Renal cortical epithelial cell (primary cell): ENCODE measurements around the gene SMTNL1. TPM values are rescaled to one million over a fixed set of nuclear protein-coding genes. Genes with fewer than 3 reads are reported as not detected.
A peak's percentile ranks its signal among the peaks of the same experiment; 100 is the strongest.

Source experiments
- DNase-seq: peaks from one replicate; pipeline ENCODE4 v3.0.0-alpha.2; 2011; ENCODE audit warnings: low read depth
- total RNA-seq: library from RNA; depleted of rRNA; stranded (reverse); fragments of >200 nt; gene quantifications from 2 replicates; pipeline ENCODE4 v1.2.3, GENCODE V29; 2014

The SMTNL1 gene
- total RNA-seq, result not detected in 2 replicates

DNA sequence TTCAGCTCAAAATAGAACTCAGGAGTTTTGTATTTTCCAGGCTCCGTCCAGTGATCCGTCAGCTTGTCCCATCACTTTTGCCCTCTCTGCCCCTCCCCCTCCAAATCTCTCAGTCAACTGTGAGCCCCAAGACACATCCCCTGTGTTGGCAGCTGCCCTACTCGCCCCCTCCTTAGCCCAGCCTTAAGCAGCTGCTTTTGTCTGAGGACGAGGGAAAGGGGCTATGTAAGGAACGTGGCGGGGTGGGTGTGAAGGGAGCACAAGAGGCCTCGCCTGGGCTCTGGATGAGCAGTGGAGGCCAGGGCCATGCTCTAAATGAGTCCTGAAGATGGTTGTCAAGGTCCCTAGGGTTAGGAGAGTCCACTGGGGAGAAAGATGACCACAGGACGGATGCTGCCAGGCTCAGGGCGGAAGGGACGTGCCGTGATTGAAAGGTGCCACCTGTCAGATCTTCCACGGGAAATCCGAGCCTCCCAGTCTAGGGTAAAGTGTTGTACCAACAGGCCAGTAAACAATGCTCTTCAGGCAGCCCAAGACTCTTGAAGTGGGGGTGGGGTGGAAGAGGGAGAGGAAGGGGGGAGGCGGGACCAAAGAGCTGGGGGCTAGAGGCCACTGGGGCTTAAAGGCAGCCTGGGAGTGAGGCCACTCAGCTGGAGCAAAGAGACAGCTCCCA lies at the start of gene SMTNL1:
Gene SMTNL1 (plus strand): TSS at position 649 of the 673 bp plus-strand sequence. CDS start 5,048 bp downstream, outside the sequence.
- DNase-seq, result no peak

- DNase-seq, result no peak
Measured at GRCh38 chr11:57487920-57488659, 49.3 kb upstream of the SMTNL1 start.

DNA sequence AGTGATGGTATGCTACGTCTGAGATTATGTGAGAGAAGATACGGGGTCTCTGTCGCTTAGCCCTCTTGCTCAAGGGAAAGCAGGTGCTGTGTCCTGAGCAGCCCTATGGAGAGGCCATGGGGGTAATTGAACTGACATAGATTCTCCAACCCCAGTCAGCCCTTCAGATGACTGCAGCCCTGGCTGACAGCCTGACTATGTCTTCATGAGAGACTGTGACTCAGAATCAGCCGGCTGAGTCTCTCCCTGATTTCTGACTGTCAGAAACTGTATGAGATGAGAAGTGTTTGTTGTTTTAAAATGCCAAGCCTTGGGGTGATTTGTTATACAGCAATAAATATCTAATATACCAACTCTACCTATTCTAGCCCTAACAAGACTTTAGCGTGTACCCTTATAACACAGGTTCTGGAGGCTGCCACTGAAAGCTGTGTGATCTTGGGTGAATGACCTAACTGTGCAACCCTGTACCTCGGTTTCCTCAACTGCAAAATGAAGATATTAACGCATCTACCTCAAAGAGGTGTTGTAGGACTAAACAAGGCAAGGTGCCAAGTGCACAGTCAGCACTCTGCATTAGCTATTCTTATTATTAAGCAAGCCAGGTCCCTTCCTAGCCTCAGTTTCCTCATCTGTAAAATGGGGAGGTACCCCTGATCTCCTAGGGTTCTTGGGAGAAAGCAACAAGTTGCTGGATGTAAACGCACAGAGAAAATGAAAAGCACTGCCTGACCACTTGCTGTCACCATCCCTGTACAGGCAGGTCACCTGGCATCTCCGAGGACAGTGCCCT lies 46.7 kb upstream of the SMTNL1 start:
- DNase-seq, result no peak

DNA sequence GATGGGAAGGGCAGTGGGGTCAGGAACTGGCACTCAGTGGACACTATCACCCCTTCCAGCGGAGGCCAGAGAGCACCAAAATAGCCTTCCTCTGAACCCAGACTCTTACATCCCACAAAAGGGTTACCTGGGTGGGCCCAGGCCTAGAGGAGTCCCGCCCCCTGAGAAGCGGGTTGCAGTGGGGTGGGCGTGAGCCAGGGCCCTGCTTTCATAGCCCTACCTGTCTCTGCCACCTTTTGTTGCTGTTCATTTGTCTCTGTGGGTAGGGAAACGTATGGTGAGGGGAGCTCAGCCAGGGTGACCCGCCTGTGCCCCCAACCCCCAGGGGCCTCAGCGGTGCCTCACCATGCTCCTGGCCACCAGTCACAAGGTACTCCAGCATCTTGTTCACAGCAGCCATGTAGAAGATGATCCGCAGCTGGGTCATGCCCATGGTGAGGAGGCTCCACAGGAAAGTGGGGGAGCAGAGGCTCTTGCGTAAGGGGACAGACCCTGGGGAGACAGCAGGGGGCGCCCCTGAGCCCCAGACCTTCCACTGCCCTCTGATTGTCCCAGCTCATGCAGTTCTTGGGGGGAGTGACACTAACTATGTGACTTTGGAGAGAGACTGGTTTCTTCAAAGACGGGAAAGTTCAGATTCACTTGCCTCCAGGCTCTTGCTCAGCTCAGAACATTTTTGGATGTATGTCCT lies 45.9 kb upstream of the SMTNL1 start:
- no peak for DNase-seq

GRCh38 chr11:57493507-57494503 lies 43.6 kb upstream of the SMTNL1 start:
- DNase-seq, result peak; percentile 45

DNA sequence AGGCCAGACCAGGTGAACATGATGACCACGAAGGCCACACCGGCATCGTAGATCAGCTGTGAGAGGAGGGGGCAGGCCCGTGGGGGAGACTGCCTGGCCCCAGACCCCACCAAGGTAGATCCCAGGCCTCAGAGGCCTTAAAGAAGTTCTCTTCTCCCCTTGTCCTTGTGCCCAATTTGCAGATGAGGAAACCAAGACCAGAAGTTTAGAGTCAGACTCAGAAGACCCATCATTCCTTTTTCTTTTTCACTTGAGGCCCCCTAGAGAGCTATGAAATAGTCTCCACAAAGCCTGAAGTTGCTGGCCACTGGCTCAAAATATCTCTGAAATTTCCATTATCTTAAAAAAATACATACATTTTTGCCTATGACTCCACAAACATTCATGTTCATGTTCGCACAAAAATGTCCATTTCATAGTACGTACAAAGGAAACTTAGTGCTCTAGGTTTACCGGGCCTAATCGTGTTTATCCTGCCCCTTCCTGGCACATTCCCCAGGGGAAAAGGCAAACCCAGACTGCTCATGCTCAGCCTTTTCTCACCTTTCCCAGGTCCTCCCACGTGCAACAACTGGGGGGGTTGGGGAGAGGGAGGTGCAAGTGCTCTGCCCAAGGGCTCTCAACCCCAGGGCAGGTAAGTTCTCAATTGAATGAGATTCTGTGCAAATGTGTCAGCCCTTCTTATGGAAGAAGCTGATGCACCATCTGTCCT lies 41.1 kb upstream of the SMTNL1 start:
- no peak for DNase-seq

DNA sequence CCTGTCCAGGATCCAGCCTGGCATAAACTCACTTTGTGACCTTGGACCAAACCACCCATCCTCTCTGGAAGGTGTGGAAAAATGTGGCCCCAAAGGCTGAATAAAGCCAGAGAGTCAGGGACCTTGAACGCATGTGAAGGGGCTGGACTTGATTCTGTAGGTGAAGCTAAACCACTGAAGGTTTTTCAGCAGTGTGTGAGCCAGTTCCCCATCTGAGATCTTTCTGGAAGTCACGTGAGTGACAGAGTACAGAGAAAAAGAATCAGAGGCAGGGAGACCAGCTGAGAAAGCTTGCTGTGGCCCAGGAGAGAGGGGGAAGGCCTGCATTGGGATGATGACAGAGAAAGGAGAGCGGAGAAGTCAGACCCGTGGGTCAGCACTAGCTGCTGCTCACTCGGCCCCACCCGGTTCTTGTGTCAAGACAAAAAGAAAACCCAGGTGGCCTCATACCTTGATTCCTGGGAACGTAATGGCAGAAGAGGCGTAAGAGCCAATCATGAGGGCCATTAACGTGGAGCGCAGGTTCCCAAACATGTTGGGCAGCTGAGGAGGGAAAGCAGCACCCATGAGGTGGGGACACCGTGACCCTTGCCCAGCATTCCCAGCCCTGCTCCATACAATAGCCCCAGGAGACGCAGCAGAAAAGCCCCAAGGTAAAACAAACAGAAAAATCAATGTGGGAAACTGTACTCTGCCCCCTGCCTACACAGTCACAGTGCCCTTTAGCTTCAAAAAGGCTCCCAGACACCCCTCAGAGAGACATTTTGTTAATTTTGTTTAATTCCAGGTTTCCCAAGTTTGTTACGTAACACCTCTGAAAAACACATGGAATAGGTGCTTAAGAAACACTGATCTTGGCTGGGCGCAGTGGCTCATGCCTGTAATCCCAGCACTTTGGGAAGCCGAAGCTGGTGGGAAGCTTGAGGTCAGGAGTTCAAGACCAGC lies 39.8 kb upstream of the SMTNL1 start:
- DNase-seq, result no peak

- no peak for DNase-seq
Measured at GRCh38 chr11:57498540-57498939, 38.9 kb upstream of the SMTNL1 start.

DNA sequence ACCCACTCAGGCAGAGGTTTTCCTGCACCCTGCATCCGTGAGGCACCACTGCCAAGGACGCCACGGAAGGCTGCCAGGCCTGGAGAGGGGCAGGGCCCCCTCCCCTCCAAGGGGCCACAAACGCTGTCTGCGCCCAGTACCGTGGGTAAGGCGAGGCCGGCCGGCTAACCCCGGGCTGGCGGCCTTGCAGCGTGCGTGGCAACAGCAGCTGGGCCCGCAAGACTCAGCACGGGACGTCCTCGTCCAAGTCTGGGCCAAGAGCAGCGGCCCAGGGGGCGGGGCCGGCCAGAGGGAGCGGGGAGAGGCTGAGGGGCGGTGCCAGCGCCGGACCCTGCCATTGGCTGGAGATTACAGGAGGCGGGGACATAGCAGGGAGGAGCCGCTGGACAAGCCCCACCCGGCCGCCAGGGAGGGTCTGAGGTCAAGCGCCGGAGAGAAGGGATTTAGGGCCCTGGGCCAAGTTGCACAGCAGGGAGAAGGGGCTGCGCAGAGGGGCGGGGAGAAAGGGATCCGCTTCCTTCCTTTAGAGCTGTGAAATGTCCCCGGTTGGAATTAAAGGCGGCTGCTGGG lies 37.9 kb upstream of the SMTNL1 start:
- DNase-seq, result peak; percentile 64

DNA sequence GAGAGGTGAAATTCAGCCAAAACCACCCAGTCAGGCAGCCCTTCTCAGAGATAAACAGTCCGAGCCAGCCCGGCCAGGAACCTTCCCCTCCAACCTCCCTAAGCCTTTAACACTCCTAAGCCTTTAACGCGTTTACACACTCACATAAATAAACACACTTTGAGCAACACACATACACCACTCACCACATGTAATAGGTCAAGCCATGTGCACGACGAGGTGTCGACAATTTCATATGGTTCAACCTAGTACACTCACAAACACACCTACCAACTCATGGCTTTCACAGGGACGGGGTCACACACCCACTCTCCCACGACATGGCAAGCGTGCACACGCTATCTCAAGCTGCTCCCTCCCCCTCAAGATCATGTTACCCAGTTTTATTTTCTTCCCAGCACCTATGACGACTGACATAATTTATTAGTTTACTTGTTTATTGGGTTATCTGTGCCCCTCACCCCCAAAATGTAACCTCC lies 37.4 kb upstream of the SMTNL1 start:
- no peak for DNase-seq

- DNase-seq, result no peak
Measured at GRCh38 chr11:57500515-57500914, 36.9 kb upstream of the SMTNL1 start.

GRCh38 chr11:57500926-57501325 lies 36.5 kb upstream of the SMTNL1 start:
- DNase-seq, result no peak

DNA sequence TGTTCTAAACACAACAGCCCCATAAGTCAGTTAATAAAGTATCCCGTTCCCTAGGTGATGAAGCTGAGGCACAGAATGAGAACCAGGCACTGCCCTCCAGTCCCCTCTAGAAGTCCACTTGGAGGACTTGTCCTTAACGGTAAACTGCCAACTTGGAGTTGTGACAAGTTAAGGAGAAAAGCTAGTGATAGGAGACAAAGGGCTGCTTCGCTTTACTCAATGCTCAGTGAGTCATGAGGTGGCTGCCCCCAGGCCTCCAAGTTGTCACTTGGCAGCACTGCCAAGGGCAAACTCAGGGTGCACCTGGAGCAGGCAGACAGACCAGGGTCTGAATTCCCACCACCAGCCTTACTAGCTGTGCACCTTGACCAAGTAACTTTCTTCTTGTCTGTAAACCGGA lies 35.4 kb upstream of the SMTNL1 start:
- DNase-seq, result no peak

DNA sequence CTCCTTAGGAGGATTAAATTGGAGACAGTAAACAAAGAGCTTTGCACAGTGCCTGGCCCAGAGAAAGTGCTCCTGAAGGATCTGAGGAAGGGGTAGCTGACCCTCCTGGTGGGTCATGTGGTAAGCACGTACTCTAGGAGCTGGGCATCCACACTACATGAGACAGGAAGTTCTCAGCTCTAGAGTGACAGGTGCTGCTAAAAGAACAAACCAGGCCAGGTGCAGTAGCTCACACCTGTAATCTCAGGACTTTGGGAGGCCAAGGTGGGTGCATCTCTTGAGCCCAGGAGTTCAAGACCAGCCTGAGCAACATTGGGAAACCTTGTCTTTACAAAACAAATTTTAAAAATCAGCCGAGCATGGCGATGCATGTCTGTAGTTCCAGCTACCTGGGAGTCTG lies 35.0 kb upstream of the SMTNL1 start:
- DNase-seq, result no peak

DNA sequence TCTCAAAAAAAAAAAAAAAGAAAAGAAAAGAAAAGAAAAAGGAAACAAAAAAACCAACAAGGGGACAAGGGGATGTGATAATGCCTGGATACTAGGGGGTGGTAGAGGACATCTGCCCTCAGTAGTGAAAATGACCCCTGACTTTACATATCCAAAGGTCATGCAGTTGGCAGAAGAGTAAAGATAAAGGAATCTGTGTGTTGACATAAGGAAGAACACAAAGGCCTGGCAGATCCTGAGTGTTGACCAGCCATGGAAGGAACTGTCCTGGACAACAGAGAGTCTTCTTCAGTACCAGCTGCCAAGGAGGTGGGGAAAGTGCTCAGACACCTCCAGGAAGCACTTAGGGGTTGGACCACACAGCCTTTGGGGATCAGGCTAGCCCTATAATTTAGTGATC lies 34.5 kb upstream of the SMTNL1 start:
- DNase-seq, result no peak

DNA sequence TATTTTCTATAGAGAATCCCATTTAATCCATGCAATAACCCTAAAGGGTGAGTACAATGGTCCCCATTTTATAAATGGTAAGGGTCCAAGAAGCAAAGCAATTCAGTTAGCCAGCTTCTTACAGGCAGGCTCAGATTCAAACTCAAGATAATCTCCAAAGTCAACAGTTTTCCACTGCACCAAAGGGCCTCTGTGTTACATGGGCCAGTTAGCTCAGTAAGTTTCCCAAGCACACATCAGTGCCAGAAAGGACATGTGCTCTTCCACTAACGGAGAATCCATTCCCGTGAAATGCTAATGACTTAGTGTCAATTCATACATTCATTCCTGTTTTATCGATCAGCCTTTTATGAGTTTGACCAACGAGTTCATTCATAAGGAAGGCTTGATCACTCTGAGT lies 32.9 kb upstream of the SMTNL1 start:
- no peak for DNase-seq

- no peak for DNase-seq
Measured at GRCh38 chr11:57506522-57506921, 30.9 kb upstream of the SMTNL1 start.

- no peak for DNase-seq
Measured at GRCh38 chr11:57508341-57509170, 28.8 kb upstream of the SMTNL1 start.
